ENCODE measurements around the gene F5. TPM values are rescaled to one million over a fixed set of nuclear protein-coding genes. Genes with fewer than 3 reads are reported as not detected.

Gene F5
- total and polyA plus RNA-seq, 5 donors = 4.0 to 16.5 (median 6.8) TPM

DNA sequence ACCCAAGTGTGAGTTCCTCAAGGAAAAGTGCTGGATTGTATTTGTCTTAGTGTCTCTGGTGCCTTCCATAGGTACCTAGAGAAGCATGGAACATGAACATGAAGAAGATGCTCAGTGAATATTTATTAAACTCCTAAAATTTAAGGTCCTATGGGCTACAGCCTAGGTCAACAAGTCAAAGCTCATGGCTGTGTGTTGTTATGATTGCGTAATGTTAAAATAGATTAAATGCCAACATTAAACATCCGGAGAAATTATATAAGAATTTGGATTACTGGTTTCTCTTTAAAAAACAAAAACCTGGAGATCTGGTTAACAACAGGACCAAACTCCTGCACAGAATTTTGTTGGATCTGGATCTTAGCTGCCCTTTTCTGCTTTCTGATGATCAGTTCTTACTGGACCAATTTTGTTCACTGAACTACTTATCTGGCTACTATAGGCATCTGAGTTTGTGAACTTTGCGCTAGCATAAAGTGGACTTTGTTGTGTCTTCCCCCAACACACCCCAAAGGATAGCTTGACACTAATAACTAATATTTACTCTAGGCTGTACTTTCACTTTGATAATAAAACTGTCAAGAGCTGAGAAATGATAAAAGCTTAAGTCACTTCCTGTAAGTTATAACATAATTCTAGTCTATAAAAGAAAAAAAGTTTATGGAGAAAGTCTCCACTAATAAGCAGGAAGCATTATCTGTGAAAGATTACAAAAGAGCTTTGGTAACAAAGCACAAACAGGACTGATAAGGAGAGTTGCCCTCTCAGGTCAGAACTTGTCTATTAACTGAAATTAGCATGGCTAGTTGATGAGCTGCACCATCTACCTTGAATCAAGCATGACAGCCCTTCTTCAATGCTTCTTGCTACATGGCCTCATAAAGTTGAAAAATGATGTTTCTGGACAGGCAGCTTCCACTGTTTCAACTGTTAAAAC is 20.7 kb downstream of the F5 start:
- no peaks in the 10 kb centered on the region for H3K9me3 ChIP-seq (ENCODE audit: control insufficient read depth, low read length)
- H3K4me1 ChIP-seq (ENCODE audit: control insufficient read depth, insufficient read depth, low read length) = no peaks in the 10 kb centered on the region
- no peak for DNase-seq
- 78% methylated on average over 3 of the region's 3 CpGs for WGBS
- no peak overlapping the region for H3K4me3 ChIP-seq (ENCODE audit: low read length)
- no peak for ATAC-seq
- H3K27me3 ChIP-seq (ENCODE audit: control insufficient read depth, insufficient read depth) = no peaks in the 10 kb centered on the region
- intact Hi-C loops (cut with DNase I) = no loop called here
- H3K27ac ChIP-seq (ENCODE audit: low read length) = no peak overlapping the region

DNA sequence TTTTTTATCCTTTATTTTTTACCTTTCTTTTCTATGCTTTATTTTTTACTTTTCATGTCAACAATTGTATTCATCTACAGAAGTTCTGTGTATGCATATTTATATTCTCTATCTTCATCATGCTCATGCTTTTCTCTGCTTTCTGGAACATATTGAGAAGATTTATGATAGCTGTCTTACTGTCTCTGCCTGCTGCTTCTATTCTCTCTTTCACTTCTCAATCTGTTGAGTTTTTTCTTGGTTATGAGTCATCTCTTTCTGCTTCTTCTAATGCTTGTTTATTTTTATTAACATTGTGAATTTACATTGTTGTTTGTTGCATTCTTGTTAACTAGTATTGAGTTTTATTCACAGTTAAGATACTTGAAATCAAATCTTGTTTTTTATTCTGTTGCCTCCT is 22.6 kb downstream of the F5 start:
- H3K4me1 ChIP-seq (ENCODE audit: control insufficient read depth, insufficient read depth, low read length) = no peaks in the 10 kb centered on the region
- no peaks in the 10 kb centered on the region for H3K27me3 ChIP-seq (ENCODE audit: control insufficient read depth, insufficient read depth)
- H3K27ac ChIP-seq (ENCODE audit: low read length) = no peak overlapping the region
- intact Hi-C loops (cut with DNase I) = no loop called here
- no peaks in the 10 kb centered on the region for H3K9me3 ChIP-seq (ENCODE audit: control insufficient read depth, low read length)
- ATAC-seq = no peak
- no peak overlapping the region for H3K4me3 ChIP-seq (ENCODE audit: low read length)
- DNase-seq = no peak

- H3K27me3 ChIP-seq (ENCODE audit: control insufficient read depth, insufficient read depth) = no peaks in the 10 kb centered on the region
- 63% methylated on average over 1 of the region's 1 CpG for WGBS
- no peak for ATAC-seq
- H3K9me3 ChIP-seq (ENCODE audit: control insufficient read depth, low read length) = no peaks in the 10 kb centered on the region
- H3K4me3 ChIP-seq (ENCODE audit: low read length) = no peak overlapping the region
- intact Hi-C loops (cut with DNase I) = no loop called here
- no peaks in the 10 kb centered on the region for H3K4me1 ChIP-seq (ENCODE audit: control insufficient read depth, insufficient read depth, low read length)
- H3K27ac ChIP-seq (ENCODE audit: low read length) = no peak overlapping the region
- no peak for DNase-seq
These were observed 23.2 kb downstream of the F5 start for GRCh38 chr1:169563019-169563615.

GRCh38 chr1:169561692-169562091 is 24.6 kb downstream of the F5 start:
- Histone ChIP-seq H3K27ac (ENCODE audit: low read length) (no peak overlapping the region), H3K4me1 (ENCODE audit: control insufficient read depth, insufficient read depth, low read length) (no peaks in the 10 kb centered on the region), H3K9me3 (ENCODE audit: control insufficient read depth, low read length) (no peaks in the 10 kb centered on the region), H3K27me3 (ENCODE audit: control insufficient read depth, insufficient read depth) (no peaks in the 10 kb centered on the region), H3K4me3 (ENCODE audit: low read length) (no peak overlapping the region)
- ATAC-seq (no peak), DNase-seq (no peak)
- 76% methylated on average over 1 of the region's 1 CpG for WGBS
- intact Hi-C loops (cut with DNase I) = no loop called here

DNA sequence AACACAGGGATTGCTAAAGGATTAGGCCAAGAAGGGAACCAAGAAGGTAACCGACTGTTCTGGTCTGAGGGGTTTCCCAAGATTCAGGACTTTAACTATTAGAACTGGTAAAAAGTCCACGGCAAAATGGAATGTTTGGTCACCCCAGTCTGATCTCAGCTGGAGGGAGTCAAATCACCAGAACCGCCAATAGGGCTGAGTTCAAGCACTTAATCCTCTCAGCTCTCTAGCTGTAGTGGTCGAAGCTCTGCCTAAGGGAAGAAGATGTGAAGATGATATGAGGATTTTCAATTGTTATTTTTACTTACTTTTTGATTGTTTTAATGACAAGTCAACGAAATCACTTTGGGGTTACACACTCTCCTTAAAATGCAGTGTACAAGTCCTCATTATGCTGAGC is 29.1 kb downstream of the F5 start:
- Histone ChIP-seq H3K4me3 (ENCODE audit: low read length) (no peak overlapping the region), H3K4me1 (ENCODE audit: control insufficient read depth, insufficient read depth, low read length) (no peaks in the 10 kb centered on the region), H3K27me3 (ENCODE audit: control insufficient read depth, insufficient read depth) (no peaks in the 10 kb centered on the region), H3K9me3 (ENCODE audit: control insufficient read depth, low read length) (no peaks in the 10 kb centered on the region), H3K27ac (ENCODE audit: low read length) (no peak overlapping the region)
- ATAC-seq = no peak
- intact Hi-C loops (cut with DNase I) = loop anchor here in 2 of 4 donors (10.0 kb wide), 1 partner anchor 248 kb away; no protein-coding TSS in a partner anchor
- no peak for DNase-seq
- 73% methylated on average over 5 of the region's 5 CpGs for WGBS

DNA sequence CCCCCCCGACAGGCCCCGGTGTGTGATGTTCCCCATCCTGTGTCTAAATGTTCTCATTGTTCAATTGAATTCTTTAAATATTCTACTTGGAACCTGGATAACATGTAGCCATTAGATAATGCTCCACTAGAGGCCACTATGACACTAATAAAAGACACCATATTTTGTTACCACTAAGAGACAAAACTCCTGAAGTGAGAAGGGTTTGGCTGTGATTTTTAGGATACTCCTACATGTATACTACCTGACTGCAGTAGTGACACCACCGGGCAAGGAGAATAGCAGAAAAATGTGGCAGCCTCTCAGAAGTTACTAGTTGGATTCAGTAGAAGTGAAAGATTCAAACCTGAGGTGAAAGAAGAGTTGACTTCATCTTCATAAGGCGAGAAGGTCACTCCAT is 36.0 kb downstream of the F5 start:
- no peaks in the 10 kb centered on the region for H3K27me3 ChIP-seq (ENCODE audit: control insufficient read depth, insufficient read depth)
- no peaks in the 10 kb centered on the region for H3K9me3 ChIP-seq (ENCODE audit: control insufficient read depth, low read length)
- peak; percentile 63 to 71 for ATAC-seq
- intact Hi-C loops (cut with DNase I) = loop anchor here (5.0 to 10.0 kb wide), 3 partner anchors 162 to 257 kb away; partner anchors contain the start of gene SELL (in 1 of the 4)
- DNase-seq = no peak
- H3K27ac ChIP-seq (ENCODE audit: low read length) = no peak overlapping the region
- no peaks in the 10 kb centered on the region for H3K4me1 ChIP-seq (ENCODE audit: control insufficient read depth, insufficient read depth, low read length)
- no peak overlapping the region for H3K4me3 ChIP-seq (ENCODE audit: low read length)
- WGBS = 30% methylated on average over 4 of the region's 4 CpGs

- DNase-seq (no peak), ATAC-seq (no peak)
- intact Hi-C loops (cut with DNase I) = loop anchor here in 3 of 4 donors (5.0 to 10.0 kb wide), 3 partner anchors 63 to 264 kb away; partner anchors contain the start of gene SLC19A2 (in 2 of the 3)
- Histone ChIP-seq H3K9me3 (ENCODE audit: control insufficient read depth, low read length) (no peaks in the 10 kb centered on the region), H3K27ac (ENCODE audit: low read length) (no peak overlapping the region), H3K27me3 (ENCODE audit: control insufficient read depth, insufficient read depth) (no peaks in the 10 kb centered on the region), H3K4me1 (ENCODE audit: control insufficient read depth, insufficient read depth, low read length) (no peaks in the 10 kb centered on the region), H3K4me3 (ENCODE audit: low read length) (no peak overlapping the region)
- 87% methylated on average over 2 of the region's 2 CpGs for WGBS
These were observed 38.0 kb downstream of the F5 start for GRCh38 chr1:169548282-169548681.

- H3K4me1 ChIP-seq (ENCODE audit: control insufficient read depth, insufficient read depth, low read length) = no peaks in the 10 kb centered on the region
- peak; percentile 85 to 86 for ATAC-seq
- H3K9me3 ChIP-seq (ENCODE audit: control insufficient read depth, low read length) = no peaks in the 10 kb centered on the region
- H3K27ac ChIP-seq (ENCODE audit: low read length) = no peak overlapping the region
- intact Hi-C loops (cut with DNase I) = loop anchor here in 3 of 4 donors (5.0 to 10.0 kb wide), 3 partner anchors 62 to 266 kb away; partner anchors contain the start of gene SLC19A2 (in 2 of the 3)
- WGBS = 51% methylated on average over 15 of the region's 15 CpGs
- DNase-seq = peak in 2 of 3 donors; percentile 18 to 53
- no peaks in the 10 kb centered on the region for H3K27me3 ChIP-seq (ENCODE audit: control insufficient read depth, insufficient read depth)
- no peak overlapping the region for H3K4me3 ChIP-seq (ENCODE audit: low read length)
These were observed 39.9 kb downstream of the F5 start for GRCh38 chr1:169546087-169546995.

DNA sequence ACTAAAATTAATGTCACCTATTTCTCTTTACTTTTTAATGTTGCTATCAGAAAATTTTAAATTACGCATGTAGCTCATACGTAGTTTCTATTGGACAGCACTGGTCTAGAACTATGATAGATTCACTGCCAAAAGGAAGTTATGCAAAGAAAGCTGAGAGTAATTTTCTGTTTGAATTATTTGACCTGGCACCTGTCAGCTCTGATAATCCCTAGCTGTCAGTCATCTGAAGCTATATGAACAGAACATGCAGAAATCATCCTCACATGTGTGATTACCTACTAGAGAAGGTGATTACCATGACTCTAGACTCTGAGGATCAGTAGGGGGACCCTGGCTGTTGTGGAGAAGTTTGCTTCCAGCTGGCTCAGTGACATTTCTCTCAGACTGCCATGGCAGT is 40.8 kb downstream of the F5 start:
- Histone ChIP-seq H3K4me1 (ENCODE audit: control insufficient read depth, insufficient read depth, low read length) (no peaks in the 10 kb centered on the region), H3K27me3 (ENCODE audit: control insufficient read depth, insufficient read depth) (no peaks in the 10 kb centered on the region), H3K9me3 (ENCODE audit: control insufficient read depth, low read length) (no peaks in the 10 kb centered on the region), H3K4me3 (ENCODE audit: low read length) (no peak overlapping the region), H3K27ac (ENCODE audit: low read length) (no peak overlapping the region)
- DNase-seq (no peak), ATAC-seq (peak in 1 of 2 donors; percentile 15)
- intact Hi-C loops (cut with DNase I) = loop anchor here in 3 of 4 donors (5.0 to 10.0 kb wide), 3 partner anchors 61 to 267 kb away; partner anchors contain the start of gene SLC19A2 (in 2 of the 3)
- WGBS = 81% methylated on average over 2 of the region's 2 CpGs

GRCh38 chr1:169538998-169539871 is 47.0 kb downstream of the F5 start:
- intact Hi-C loops (cut with DNase I) = no loop called here
- no peaks in the 10 kb centered on the region for H3K9me3 ChIP-seq (ENCODE audit: control insufficient read depth, low read length)
- no peak overlapping the region for H3K27ac ChIP-seq (ENCODE audit: low read length)
- WGBS = 77% methylated on average over 3 of the region's 3 CpGs
- DNase-seq (no peak), ATAC-seq (no peak)
- H3K27me3 ChIP-seq (ENCODE audit: control insufficient read depth, insufficient read depth) = no peaks in the 10 kb centered on the region
- no peak overlapping the region for H3K4me3 ChIP-seq (ENCODE audit: low read length)
- H3K4me1 ChIP-seq (ENCODE audit: control insufficient read depth, insufficient read depth, low read length) = no peaks in the 10 kb centered on the region
